ENCODE measurements around the gene CDCA3. TPM values are rescaled to one million over a fixed set of nuclear protein-coding genes. Genes with fewer than 3 reads are reported as not detected.
A peak's percentile ranks its signal among the peaks of the same experiment; 100 is the strongest.

CDCA3 gene
- total and polyA plus RNA-seq, 2 of the 4 experiments (the other 2 are of a cell fraction) = 23.5 to 61.0 TPM

GRCh38 chr12:6852651-6853354 lies 1.7 kb upstream of the CDCA3 start:
- Histone ChIP-seq H3K9me3 (ENCODE audit: control insufficient read depth, insufficient read depth, low read length) (no peaks in the 10 kb centered on the region), H3K4ac (ENCODE audit: low read depth, low read length) (peak overlapping the region; percentile 85), H3K56ac (ENCODE audit: extremely low read depth, insufficient read depth, low read length) (peak overlapping the region; percentile 67), H4K91ac (ENCODE audit: insufficient read depth, low read depth, low read length) (peak overlapping the region; percentile 72), H3K79me1 (ENCODE audit: low read depth in 1 of 2, low read length in 2 of 2) (peaks cover 20 to 47% of the 10 kb centered on the region in 2 experiments), H4K8ac (ENCODE audit: low read depth in 2 of 2, low read length in 2 of 2) (peak overlapping the region; percentile 29 to 81; a peak in 3 of 4 replicates), H2AFZ (replicated peaks; ENCODE audit: low read length, poor library complexity) (peak overlapping the region; percentile 99), H3K4me3 (ENCODE audit: insufficient read depth, low read depth, low read length) (peak overlapping the region; percentile 56), H2AK9ac (replicated peaks; ENCODE audit: low read depth, low read length, poor library complexity) (peak overlapping the region; percentile 97), H3K18ac (ENCODE audit: low read depth, low read length) (no peak overlapping the region; the same call in 1 of the 2 replicates), H3K4me1 (ENCODE audit: control insufficient read depth, insufficient read depth, low read length) (peaks cover 5% of the 10 kb centered on the region), H2BK120ac (ENCODE audit: low read depth, low read length) (no peak overlapping the region), H3K4me2 (ENCODE audit: low read depth, low read length) (peak overlapping the region; percentile 89), H3K14ac (replicated peaks; ENCODE audit: low read depth, low read length) (peak overlapping the region; percentile 72), H2AK5ac (ENCODE audit: low read depth, low read length) (peak overlapping the region; percentile 84), H3K27ac (ENCODE audit: insufficient read depth, low read length) (peak overlapping the region; percentile 47), H4K20me1 (ENCODE audit: insufficient read depth, low read length) (peaks cover 15% of the 10 kb centered on the region), H2BK15ac (ENCODE audit: low read depth, low read length) (no peak overlapping the region; the same call in 2 of the 3 replicates), H3K36me3 (ENCODE audit: control insufficient read depth, insufficient read depth, low read length) (peaks cover 32% of the 10 kb centered on the region), H2BK20ac (ENCODE audit: low read depth, low read length) (no peak overlapping the region), H3K9ac (ENCODE audit: low read depth, low read length) (peak overlapping the region; percentile 54), H4K5ac (ENCODE audit: low read depth, low read length) (peak overlapping the region; percentile 72), H3K27me3 (ENCODE audit: control insufficient read depth, insufficient read depth, low read length) (no peaks in the 10 kb centered on the region), H3K23ac (ENCODE audit: low read depth, low read length) (peak overlapping the region; percentile 61; the same call in 1 of the 2 replicates), H3K9me1 (ENCODE audit: insufficient read depth, low read length) (no peaks in the 10 kb centered on the region), H2BK5ac (ENCODE audit: low read depth, low read length, poor library complexity, severe bottlenecking) (peak overlapping the region; percentile 90)
- intact Hi-C loops (cut with micrococcal nuclease) (loop anchor here (2.0 kb wide), 1 partner anchor 16 kb away; no protein-coding TSS in a partner anchor), dilution Hi-C loops (cut with HindIII; ENCODE audit: low sequenced_read_pairs, unreplicated experiment) (no loop called here), in situ Hi-C loops (cut with MboI; ENCODE audit: low sequenced_read_pairs) (no loop called here)
- ChIA-PET CTCF (interaction anchor here (0.6 to 3.3 kb wide), 6 partner anchors 11 to 99 kb away, joined by 3 to 11 read pairs (median 3); partner anchors contain the start of gene SPSB2), POLR2A (ENCODE audit: unreplicated experiment) (interaction anchor here (0.7 to 1.3 kb wide), 5 partner anchors 9 to 24 kb away, joined by 3 to 6 read pairs (median 3); partner anchors contain the start of gene TPI1)
- BruUV-seq (replicated peaks) = no TSS peak
- 0% methylated on average over 3 of the region's 18 CpGs; no CpG with 5 or more reads in 1 of the 2 experiments for WGBS, 2 experiments (ENCODE audit: extremely low coverage in 2 of 2, insufficient read length in 1 of 2)
- ATAC-seq (ENCODE audit: low read depth) = peak; percentile 4
- DNase-seq = peak; percentile 79
- TF ChIP-seq CHD1 (IDR thresholded peaks at IDR 0.05; ENCODE audit: low read depth, low read length) (no peak), RCOR1 (IDR thresholded peaks at IDR 0.05; ENCODE audit: insufficient replicate concordance, low read length) (no peak), CEBPB (IDR thresholded peaks at IDR 0.05; ENCODE audit: low read depth, low read length) (no peak), MXI1 (IDR thresholded peaks at IDR 0.05; ENCODE audit: borderline replicate concordance, low read depth, low read length) (peak; percentile 54), MAFK (IDR thresholded peaks at IDR 0.05; ENCODE audit: low read depth, low read length) (no peak), MAZ (IDR thresholded peaks at IDR 0.05; ENCODE audit: borderline replicate concordance, low read depth, low read length) (peak; percentile 67), ELK1 (IDR thresholded peaks at IDR 0.05; ENCODE audit: borderline replicate concordance, low read depth, low read length) (no peak), USF2 (IDR thresholded peaks at IDR 0.05; ENCODE audit: low read depth, low read length) (no peak), CTCF (conservative IDR thresholded peaks at IDR 0.05; ENCODE audit: low read depth, low read length) (no peak), BHLHE40 (IDR thresholded peaks at IDR 0.05; ENCODE audit: low read depth, low read length) (peak; percentile 34; the same call in 1 of the 2 replicates), SMC3 (IDR thresholded peaks at IDR 0.05; ENCODE audit: low read depth, low read length) (no peak), FOS (IDR thresholded peaks at IDR 0.05; ENCODE audit: low read depth, low read length) (no peak), POLR2A (IDR thresholded peaks at IDR 0.05; ENCODE audit: low read depth, low read length) (peak; percentile 64), RFX5 (IDR thresholded peaks at IDR 0.05; ENCODE audit: low read depth, low read length) (no peak)
